H9 (cell line): ENCODE data around the gene TP73. TPM values are rescaled to one million over a fixed set of nuclear protein-coding genes. Genes with fewer than 3 reads are reported as not detected.

Source experiments
- DNase-seq: peaks from one replicate; pipeline ENCODE4 v3.0.0-alpha.2; 2017
- H2AFZ ChIP-seq: one replicate; pipeline ENCODE4 v1.6.1; 2013; ENCODE audit warnings: mild to moderate bottlenecking, low read length, control low read depth, moderate library complexity
- H2AK5ac ChIP-seq: 2 replicates; pipeline ENCODE4 v1.6.1; 2013; ENCODE audit warnings: low read length, control low read depth, mixed read lengths; ENCODE audit not compliant: insufficient read length
- H2BK120ac ChIP-seq: one replicate; pipeline ENCODE4 v1.6.1; 2013; ENCODE audit warnings: low read depth, mild to moderate bottlenecking, low read length, control low read depth, inconsistent platforms; ENCODE audit not compliant: poor library complexity, severe bottlenecking
- H2BK12ac ChIP-seq: 2 replicates; pipeline ENCODE4 v1.6.1; 2013; ENCODE audit warnings: low read length, control low read depth, mixed read lengths, low read depth; ENCODE audit not compliant: insufficient read length
- H2BK15ac ChIP-seq: 2 replicates; pipeline ENCODE4 v1.6.1; 2013; ENCODE audit warnings: low read depth, low read length, control low read depth
- H2BK20ac ChIP-seq: one replicate; pipeline ENCODE4 v1.6.1; 2013; ENCODE audit warnings: low read depth, mild to moderate bottlenecking, low read length, control low read depth, inconsistent platforms; ENCODE audit not compliant: poor library complexity, severe bottlenecking
- H2BK5ac ChIP-seq: 2 replicates; pipeline ENCODE4 v1.6.1; 2013; ENCODE audit warnings: low read length, control low read depth, mixed read lengths; ENCODE audit not compliant: insufficient read length
- H3K14ac ChIP-seq: 2 replicates; pipeline ENCODE4 v1.6.1; 2013; ENCODE audit warnings: low read length, control low read depth; ENCODE audit not compliant: insufficient read depth
- H3K18ac ChIP-seq: 2 replicates; pipeline ENCODE4 v1.6.1; 2013; ENCODE audit warnings: low read depth, mild to moderate bottlenecking, mixed read lengths, low read length, control low read depth; ENCODE audit not compliant: insufficient read length
- H3K23ac ChIP-seq: 2 replicates; pipeline ENCODE4 v1.6.1; 2013; ENCODE audit warnings: low read length, control low read depth, mixed read lengths, low read depth; ENCODE audit not compliant: insufficient read length
- H3K23me2 ChIP-seq: 2 replicates; pipeline ENCODE4 v1.6.1; 2013; ENCODE audit warnings: low read depth, mild to moderate bottlenecking, mixed read lengths, low read length, control low read depth; ENCODE audit not compliant: insufficient read length, poor library complexity, severe bottlenecking
- H3K27ac ChIP-seq: 2 replicates; pipeline ENCODE4 v1.5.1; 2013; ENCODE audit warnings: low read length, control low read depth, mixed read lengths, low read depth; ENCODE audit not compliant: insufficient read length
- H3K27me3 ChIP-seq: 2 replicates; pipeline ENCODE4 v1.6.1; 2013; ENCODE audit warnings: low read length, control low read depth, inconsistent platforms; ENCODE audit not compliant: insufficient read depth
- H3K4ac ChIP-seq: 2 replicates; pipeline ENCODE4 v1.6.1; 2013; ENCODE audit warnings: low read depth, mild to moderate bottlenecking, control low read depth, inconsistent platforms, low read length, moderate library complexity
- H3K4me1 ChIP-seq: 2 replicates; pipeline ENCODE4 v1.6.1; 2013; ENCODE audit warnings: low read length, control low read depth, inconsistent platforms; ENCODE audit not compliant: insufficient read depth
- H3K4me2 ChIP-seq: 2 replicates; pipeline ENCODE4 v1.6.1; 2013; ENCODE audit warnings: low read length, control low read depth, mixed read lengths; ENCODE audit not compliant: insufficient read length, insufficient read depth
- H3K56ac ChIP-seq: 2 replicates; pipeline ENCODE4 v1.6.1; 2013; ENCODE audit warnings: low read depth, mild to moderate bottlenecking, mixed read lengths, low read length, control low read depth; ENCODE audit not compliant: insufficient read length
- H3K79me1 ChIP-seq: 2 replicates; pipeline ENCODE4 v1.6.1; 2013; ENCODE audit warnings: low read depth, mild to moderate bottlenecking, moderate library complexity, low read length, control low read depth, inconsistent platforms; ENCODE audit not compliant: insufficient read depth, poor library complexity, severe bottlenecking
- H3K79me2 ChIP-seq: 2 replicates; pipeline ENCODE4 v1.6.1; 2013; ENCODE audit warnings: low read length, control low read depth, inconsistent platforms; ENCODE audit not compliant: insufficient read depth
- H3K9ac ChIP-seq: 2 replicates; pipeline ENCODE4 v1.6.1; 2013; ENCODE audit warnings: low read length, control low read depth, mixed read lengths; ENCODE audit not compliant: insufficient read length; ENCODE audit errors: extremely low read depth
- H3K9me3 ChIP-seq: one replicate; pipeline ENCODE4 v1.6.1; 2013; ENCODE audit warnings: low read depth, low read length, inconsistent platforms; ENCODE audit not compliant: control insufficient read depth
- H3T11ph ChIP-seq: one replicate; pipeline ENCODE4 v1.6.1; 2013; ENCODE audit warnings: mild to moderate bottlenecking, low read length, control low read depth, inconsistent platforms
- H4K20me1 ChIP-seq: one replicate; pipeline ENCODE4 v1.6.1; 2013; ENCODE audit not compliant: control insufficient read depth, insufficient read length, insufficient read depth
- H4K5ac ChIP-seq: 2 replicates; pipeline ENCODE4 v1.6.1; 2013; ENCODE audit warnings: low read depth, mild to moderate bottlenecking, mixed read lengths, low read length, control low read depth; ENCODE audit not compliant: insufficient read length
- H4K8ac ChIP-seq: replicated peaks from 2 replicates; pipeline ENCODE4 v1.6.1; 2013; ENCODE audit warnings: low read length, control low read depth, mixed read lengths, low read depth; ENCODE audit not compliant: insufficient read length
- H4K91ac ChIP-seq: 2 replicates; pipeline ENCODE4 v1.6.1; 2013; ENCODE audit warnings: low read depth, mild to moderate bottlenecking, moderate library complexity, mixed read lengths, low read length, control low read depth; ENCODE audit not compliant: insufficient read length
- H3K27ac Mint-ChIP-seq, 3 experiments: 2 replicates in 2 of 3; 3 replicates in 1 of 3; pipeline ENCODE4 v1.8.0; 2020 to 2021; ENCODE audit warnings: mixed read lengths in 3 of 3, mild to moderate bottlenecking in 1 of 3, moderate library complexity in 1 of 3
- H3K27me3 Mint-ChIP-seq: 2 replicates; pipeline ENCODE4 v1.8.0; 2021; ENCODE audit warnings: low read depth, mild to moderate bottlenecking, moderate library complexity, mixed read lengths
- H3K36me3 Mint-ChIP-seq, 3 experiments: 2 replicates in 2 of 3; 3 replicates in 1 of 3; pipeline ENCODE4 v1.8.0; 2020 to 2021; ENCODE audit warnings: low read depth in 3 of 3, mixed read lengths in 3 of 3; ENCODE audit not compliant: insufficient read depth in 1 of 3
- H3K4me1 Mint-ChIP-seq, 2 experiments: 2 replicates each; pipeline ENCODE4 v1.8.0; 2020; ENCODE audit warnings: mixed read lengths in 2 of 2
- H3K4me3 Mint-ChIP-seq, 2 experiments: 2 replicates in 1 of 2; 3 replicates in 1 of 2; pipeline ENCODE4 v1.8.0; 2020 to 2021; ENCODE audit warnings: mild to moderate bottlenecking in 2 of 2, mixed read lengths in 2 of 2, moderate library complexity in 1 of 2
- H3K9me3 Mint-ChIP-seq, 2 experiments: 2 replicates in 1 of 2; 3 replicates in 1 of 2; pipeline ENCODE4 v1.8.0; 2020; ENCODE audit warnings: mild to moderate bottlenecking in 2 of 2, mixed read lengths in 2 of 2, moderate library complexity in 1 of 2
- CTCF ChIP-seq: fragments of 200-600 bp; sonication (generic); conservative IDR thresholded peaks from 3 replicates; pipeline ENCODE4 v1.8.0; 2021; ENCODE audit warnings: antibody characterized with exemption, mild to moderate bottlenecking
- WGBS: extraction: QIAGEN DNeasy Blood & Tissue Kit; methylation state at CpG from one replicate; pipeline ENCODE4 v1.1.7; 2013; ENCODE audit warnings: missing lambda C conversion rate, low lambda C conversion rate, mixed read lengths; ENCODE audit not compliant: insufficient read length; ENCODE audit errors: extremely low coverage; 5-methylcytosine and 5-hydroxymethylcytosine counted together
- total RNA-seq: library from RNA; stranded (reverse); gene quantifications from 2 replicates; pipeline ENCODE4 v1.2.1, GENCODE V29; 2021

Gene TP73
- total RNA-seq, 1 experiment from 2014 or later, result 4.7 TPM

- Histone ChIP-seq H3K79me1 (no peaks in the 10 kb centered on the region), H2BK5ac (no peak overlapping the region), H4K20me1 (no peaks in the 10 kb centered on the region), H2BK12ac (no peak overlapping the region), H2BK120ac (no peak overlapping the region), H2AFZ (no peak overlapping the region), H2BK20ac (no peak overlapping the region), H3K56ac (no peak overlapping the region), H3K18ac (no peak overlapping the region), H3T11ph (no peak overlapping the region), H4K8ac (no peak overlapping the region), H3K79me2 (no peaks in the 10 kb centered on the region), H3K4ac (no peak overlapping the region), H2BK15ac (no peak overlapping the region), H4K5ac (no peak overlapping the region), H3K9me3 (no peaks in the 10 kb centered on the region), H2AK5ac (no peak overlapping the region), H3K4me1 (no peaks in the 10 kb centered on the region), H4K91ac (no peak overlapping the region), H3K27me3 (no peaks in the 10 kb centered on the region), H3K23ac (no peak overlapping the region), H3K27ac (no peak overlapping the region), H3K9ac (no peak overlapping the region), H3K23me2 (peaks cover 9% of the 10 kb centered on the region), H3K4me2 (no peak overlapping the region), H3K14ac (no peak overlapping the region)
- WGBS, result no CpG with 5 or more reads among the region's 10 CpGs
- Mint-ChIP-seq H3K36me3 (peaks cover 4 to 39% (median 37%) of the 10 kb centered on the region in 3 experiments; a peak in 6 of 7 replicates), H3K4me3 (no peak overlapping the region), H3K9me3 (no peaks in the 10 kb centered on the region), H3K27me3 (peaks cover 5% of the 10 kb centered on the region), H3K4me1 (peaks cover 14 to 29% of the 10 kb centered on the region in 2 experiments), H3K27ac (no peak overlapping the region)
- no peak for DNase-seq
- TF ChIP-seq CTCF, result no peak
Observed at GRCh38 chr1:3628445-3628844, 23.9 kb upstream of the TP73 start.
